Hepatic stellate cell (primary cell): Measurements from ENCODE around the gene ESYT3.
"Not testable (repeated sequence)": the region's sequence is repeated elsewhere in the genome, so short reads cannot be mapped to it uniquely, and the experiment has no call there.

ENCODE experiments used
- DNase-seq: peaks from one replicate; pipeline ENCODE4 v3.0.0; 2011; ENCODE audit warnings: low spot score

ESYT3 gene

GRCh38 chr3:138412821-138413551 is 21.4 kb upstream of the ESYT3 start:
- peak; percentile 47 for DNase-seq

- not testable (repeated sequence) for DNase-seq
These were observed 18.2 kb upstream of the ESYT3 start for GRCh38 chr3:138416236-138416635.

- peak; percentile 85 for DNase-seq
These were observed 16.8 kb upstream of the ESYT3 start for GRCh38 chr3:138417559-138417982.

- no peak for DNase-seq
These were observed 15.7 kb upstream of the ESYT3 start for GRCh38 chr3:138418601-138419206.

- no peak for DNase-seq
These were observed 11.1 kb upstream of the ESYT3 start for GRCh38 chr3:138423316-138423715.

GRCh38 chr3:138424323-138424722 is 10.1 kb upstream of the ESYT3 start:
- no peak for DNase-seq

GRCh38 chr3:138426211-138426610 is 8.2 kb upstream of the ESYT3 start:
- no peak for DNase-seq

- not testable (repeated sequence) for DNase-seq
These were observed 7.7 kb upstream of the ESYT3 start for GRCh38 chr3:138426754-138427153.

GRCh38 chr3:138429665-138430064 is 4.8 kb upstream of the ESYT3 start:
- no peak for DNase-seq

- DNase-seq: no peak
These were observed 1.7 kb upstream of the ESYT3 start for GRCh38 chr3:138432576-138433240.

- DNase-seq: no peak
These were observed 532 bp upstream of the ESYT3 start for GRCh38 chr3:138433892-138434275.

- DNase-seq: no peak
These were observed 708 bp downstream of the ESYT3 start for GRCh38 chr3:138434875-138435772.

GRCh38 chr3:138435840-138436239 is 1.4 kb downstream of the ESYT3 start:
- DNase-seq: no peak

GRCh38 chr3:138437281-138437680 is 2.9 kb downstream of the ESYT3 start:
- DNase-seq: no peak

- no peak for DNase-seq
These were observed 4.5 kb downstream of the ESYT3 start for GRCh38 chr3:138438896-138439295.

- no peak for DNase-seq
These were observed 5.2 kb downstream of the ESYT3 start for GRCh38 chr3:138439646-138440045.

- no peak for DNase-seq
These were observed 5.7 kb downstream of the ESYT3 start for GRCh38 chr3:138440121-138440521.

- DNase-seq: no peak
These were observed 6.2 kb downstream of the ESYT3 start for GRCh38 chr3:138440596-138440995.

GRCh38 chr3:138441256-138441655 is 6.8 kb downstream of the ESYT3 start:
- DNase-seq: no peak

- DNase-seq: peak; percentile 44
These were observed 7.3 kb downstream of the ESYT3 start for GRCh38 chr3:138441742-138442141.

- peak; percentile 41 for DNase-seq
These were observed 8.0 kb downstream of the ESYT3 start for GRCh38 chr3:138442433-138442832.

- DNase-seq: no peak
These were observed 8.7 kb downstream of the ESYT3 start for GRCh38 chr3:138443091-138443490.
